ENCODE data around the gene PARP12.

- TF ChIP-seq HDAC2 (IDR thresholded peaks at IDR 0.05; ENCODE audit: borderline replicate concordance in 1 of 2, low read depth in 2 of 2, low read length in 2 of 2) (no peak), TAF1 (IDR thresholded peaks at IDR 0.05; ENCODE audit: low read depth, low read length) (no peak), CTCF (IDR thresholded peaks at IDR 0.05; ENCODE audit: control extremely low read depth in 1 of 3, insufficient read depth in 1 of 3, low read depth in 1 of 3, low read length in 3 of 3) (no peak), JUND (IDR thresholded peaks at IDR 0.05; ENCODE audit: low read length) (no peak), SIN3A (conservative IDR thresholded peaks at IDR 0.05 in 1 of 2, IDR thresholded peaks at IDR 0.05 in 1 of 2; ENCODE audit: low read depth in 1 of 2, low read length in 2 of 2) (no peak), JUN (IDR thresholded peaks at IDR 0.05; ENCODE audit: low read depth, low read length) (no peak), POLR2A (IDR thresholded peaks at IDR 0.05; ENCODE audit: control extremely low read depth in 1 of 2, low read depth in 2 of 2, low read length in 2 of 2) (no peak), POLR2AphosphoS5 (IDR thresholded peaks at IDR 0.05; ENCODE audit: low read depth, low read length) (no peak)
These were observed 67.5 kb downstream of the PARP12 start for GRCh38 chr7:139995017-139995915.

Measured in H1 (cell line).